ENCODE data around the gene ZMIZ2.
A peak's percentile ranks its signal among the peaks of the same experiment; 100 is the strongest.

ZMIZ2 gene

GRCh38 chr7:44811093-44811492 lies 62.4 kb downstream of the ZMIZ2 start:
- DNase-seq: no peak

- no peak for DNase-seq
These were observed 62.9 kb downstream of the ZMIZ2 start for GRCh38 chr7:44811571-44811970.

GRCh38 chr7:44814919-44815318 lies 66.3 kb downstream of the ZMIZ2 start:
- DNase-seq: peak; percentile 31

- no peak for DNase-seq
These were observed 70.6 kb downstream of the ZMIZ2 start for GRCh38 chr7:44819292-44819691.

Data from inflammatory macrophage treated with lipopolysaccharide for 4 hours (primary cell).